ENCODE results near the gene FAM107B. TPM values are rescaled to one million over a fixed set of nuclear protein-coding genes. Genes with fewer than 3 reads are reported as not detected.
A peak's percentile ranks its signal among the peaks of the same experiment; 100 is the strongest.

Gene FAM107B
- 26.2 and 28.1 TPM in 2 replicates for total RNA-seq (2021; fragmentation: NEBNext Ultra II Directional; extraction: Animal tissue kit (Norgen Biotek cat#: 25700))
- 4.7 and 7.5 TPM in 2 replicates for polyA plus RNA-seq (2011; rRNA removed)
- polyA plus RNA-seq (2011; cell fraction: cytosol; rRNA removed), result 8.6 TPM
- 4.7 TPM for polyA plus RNA-seq (2011; cell fraction: nucleus; rRNA removed)
- polyA plus RNA-seq (2012, experiment 1 of 2), result 10.9 to 16.0 TPM (median 12.6 TPM) in 4 replicates
- 6.5 TPM for polyA plus RNA-seq (2012, experiment 2 of 2)
- polyA plus RNA-seq (2013, experiment 1 of 2), result 19.4 TPM
- polyA plus RNA-seq (2013, experiment 2 of 2), result 19.4 TPM
- polyA minus RNA-seq (2011; rRNA and poly(A)+ RNA removed), result 4.1 TPM in 2 replicates
- polyA minus RNA-seq (2011; cell fraction: cytosol; rRNA and poly(A)+ RNA removed), result 5.7 TPM
- polyA minus RNA-seq (2011; cell fraction: nucleus; rRNA and poly(A)+ RNA removed), result 10.4 TPM
- long read RNA-seq, experiment 1, partial matches to known transcripts, result 2 of 23 reads
- long read RNA-seq, experiment 1, other reads (novel, unspliced or antisense), result 15 of 23 reads
- long read RNA-seq, experiment 2, partial matches to known transcripts, result 2 of 5 reads
- long read RNA-seq, experiment 2, other reads (novel, unspliced or antisense), result 3 of 5 reads

DNA sequence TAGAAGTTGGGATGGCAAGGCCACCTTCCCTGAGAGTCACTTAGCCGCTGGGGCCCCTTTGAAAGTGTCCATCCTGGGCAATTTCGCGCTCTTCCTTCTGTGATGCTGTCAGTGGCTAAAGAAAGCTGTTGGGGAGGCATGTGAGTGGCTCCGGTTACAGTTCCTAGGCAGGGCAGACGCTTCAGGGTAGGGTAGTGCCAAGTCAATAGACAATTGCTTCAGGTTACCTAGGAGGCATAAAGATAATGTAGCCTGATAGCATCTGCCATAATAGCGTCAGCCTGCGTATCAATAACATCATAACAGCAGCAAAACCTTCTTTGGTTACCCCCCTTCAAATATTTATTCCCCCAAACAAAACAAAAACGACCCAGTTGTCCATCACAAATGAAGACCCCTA is at the start of gene FAM107B:
TSS of gene FAM107B (minus strand) at position 101 of the 400 bp plus-strand sequence. CDS start 234 bp downstream, outside the sequence.
- Histone ChIP-seq H2BK5ac (ENCODE audit: low read depth, low read length) (no peak within 1 kb of the TSS), H3K4me1 (replicated peaks in 1 of 4; ENCODE audit: control insufficient read depth in 3 of 4, insufficient read depth in 4 of 4, low read length in 3 of 4) (no peaks in the 10 kb centered on the region), H3K9ac (replicated peaks in 1 of 4; ENCODE audit: extremely low read depth in 1 of 4, low read depth in 3 of 4, low read length in 3 of 4) (no peak within 1 kb of the TSS), H3K79me1 (ENCODE audit: low read depth, low read length) (no peaks in the 10 kb centered on the region), H2BK15ac (ENCODE audit: low read length) (no peak within 1 kb of the TSS), H3K27me3 (replicated peaks in 1 of 4; ENCODE audit: control insufficient read depth in 3 of 4, extremely low read depth in 1 of 4, insufficient read depth in 3 of 4, low read length in 3 of 4) (no peaks in the 10 kb centered on the region), H3K18ac (ENCODE audit: extremely low read depth, low read length) (no peak within 1 kb of the TSS), H3K4me3 (ENCODE audit: extremely low read depth in 1 of 4, insufficient read depth in 2 of 4, low read depth in 3 of 4, low read length in 4 of 4) (no peak within 1 kb of the TSS), H3K9me3 (ENCODE audit: insufficient read depth in 2 of 2, low read depth in 1 of 2, low read length in 1 of 2) (no peaks in the 10 kb centered on the region), H2AK5ac (ENCODE audit: low read depth, low read length) (no peak within 1 kb of the TSS), H4K8ac (ENCODE audit: extremely low read depth, insufficient read depth, low read length) (peak within 1 kb of the TSS; percentile 65; the same call in 1 of the 2 replicates), H3K56ac (replicated peaks; ENCODE audit: insufficient read length, low read depth, low read length) (no peak within 1 kb of the TSS), H3K4ac (replicated peaks; ENCODE audit: insufficient read length, low read depth, low read length) (no peak within 1 kb of the TSS), H4K91ac (replicated peaks; ENCODE audit: insufficient read length, low read length) (no peak within 1 kb of the TSS), H3K27ac (ENCODE audit: low read depth, low read length) (no peak within 1 kb of the TSS), H4K20me1 (replicated peaks in 1 of 2; ENCODE audit: control insufficient read depth in 1 of 2, insufficient read depth in 2 of 2, low read length in 2 of 2) (no peaks in the 10 kb centered on the region), H2AFZ (ENCODE audit: low read length) (peak within 1 kb of the TSS; percentile 76), H3K14ac (ENCODE audit: insufficient read length) (no peak within 1 kb of the TSS), H3K79me2 (ENCODE audit: control insufficient read depth in 1 of 2, insufficient read depth in 2 of 2, low read length in 2 of 2) (no peaks in the 10 kb centered on the region), H3K23ac (ENCODE audit: insufficient read length) (no peak within 1 kb of the TSS), H2BK20ac (ENCODE audit: low read length) (no peak within 1 kb of the TSS), H4K5ac (ENCODE audit: insufficient read length, low read depth, low read length) (no peak within 1 kb of the TSS), H2BK12ac (ENCODE audit: low read depth, low read length) (no peak within 1 kb of the TSS), H3K23me2 (ENCODE audit: low read depth, low read length) (no peaks in the 10 kb centered on the region), H2BK120ac (replicated peaks; ENCODE audit: low read depth, low read length) (no peak within 1 kb of the TSS), H3K36me3 (ENCODE audit: control insufficient read depth in 2 of 4, insufficient read depth in 4 of 4, low read length in 3 of 4) (no peaks in the 10 kb centered on the region), H3K4me2 (ENCODE audit: insufficient read depth in 1 of 2, low read depth in 2 of 2, low read length in 2 of 2) (no peak within 1 kb of the TSS)
- DNase-seq (ENCODE audit: low read depth in 1 of 2, low spot score in 2 of 2) (no peak), FAIRE-seq (no peak)
- POLR2A ChIA-PET (ENCODE audit: partially characterized antibody), result no interaction called here
- 87% methylated on average over 8 of the region's 8 CpGs; no CpG with 5 or more reads in 1 of the 2 experiments for WGBS, 2 experiments (ENCODE audit: extremely low coverage in 1 of 2, insufficient coverage in 1 of 2, insufficient read length in 1 of 2, insufficient replicate concordance in 2 of 2, low coverage in 1 of 2, low lambda C conversion rate in 2 of 2, missing lambda C conversion rate in 1 of 2)
- CTCF ChIA-PET (ENCODE audit: partially characterized antibody), result interaction anchor here (1.6 kb wide), 1 partner anchor 48 kb away, joined by 4 read pairs; no protein-coding TSS in a partner anchor
- TF ChIP-seq BRCA1 (IDR thresholded peaks at IDR 0.05; ENCODE audit: low read depth, low read length), result no peak
- TF ChIP-seq POLR2A (IDR thresholded peaks at IDR 0.05; ENCODE audit: control extremely low read depth in 1 of 2, low read depth in 2 of 2, low read length in 2 of 2), result no peak
- TF ChIP-seq TAF1 (IDR thresholded peaks at IDR 0.05; ENCODE audit: low read depth, low read length), result no peak
- TF ChIP-seq PHF8 (conservative IDR thresholded peaks at IDR 0.05; ENCODE audit: low read depth, low read length), result no peak
- no peak for TF ChIP-seq RBBP5 (IDR thresholded peaks at IDR 0.05; ENCODE audit: borderline replicate concordance, low read depth, low read length)
- no peak for TF ChIP-seq SP2 (IDR thresholded peaks at IDR 0.05; ENCODE audit: low read length)
- TF ChIP-seq POU5F1 (IDR thresholded peaks at IDR 0.05; ENCODE audit: low read depth, low read length), result no peak
- TF ChIP-seq, protein P1, sequence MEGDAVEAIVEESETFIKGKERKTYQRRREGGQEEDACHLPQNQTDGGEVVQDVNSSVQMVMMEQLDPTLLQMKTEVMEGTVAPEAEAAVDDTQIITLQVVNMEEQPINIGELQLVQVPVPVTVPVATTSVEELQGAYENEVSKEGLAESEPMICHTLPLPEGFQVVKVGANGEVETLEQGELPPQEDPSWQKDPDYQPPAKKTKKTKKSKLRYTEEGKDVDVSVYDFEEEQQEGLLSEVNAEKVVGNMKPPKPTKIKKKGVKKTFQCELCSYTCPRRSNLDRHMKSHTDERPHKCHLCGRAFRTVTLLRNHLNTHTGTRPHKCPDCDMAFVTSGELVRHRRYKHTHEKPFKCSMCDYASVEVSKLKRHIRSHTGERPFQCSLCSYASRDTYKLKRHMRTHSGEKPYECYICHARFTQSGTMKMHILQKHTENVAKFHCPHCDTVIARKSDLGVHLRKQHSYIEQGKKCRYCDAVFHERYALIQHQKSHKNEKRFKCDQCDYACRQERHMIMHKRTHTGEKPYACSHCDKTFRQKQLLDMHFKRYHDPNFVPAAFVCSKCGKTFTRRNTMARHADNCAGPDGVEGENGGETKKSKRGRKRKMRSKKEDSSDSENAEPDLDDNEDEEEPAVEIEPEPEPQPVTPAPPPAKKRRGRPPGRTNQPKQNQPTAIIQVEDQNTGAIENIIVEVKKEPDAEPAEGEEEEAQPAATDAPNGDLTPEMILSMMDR (IDR thresholded peaks at IDR 0.05; ENCODE audit: control extremely low read depth in 1 of 3, insufficient read depth in 1 of 3, low read depth in 1 of 3, low read length in 3 of 3), result no peak
- no peak for TF ChIP-seq RFX5 (IDR thresholded peaks at IDR 0.05; ENCODE audit: borderline replicate concordance, low read depth, low read length)
- TF ChIP-seq JUND (IDR thresholded peaks at IDR 0.05; ENCODE audit: low read length), result no peak
- no peak for TF ChIP-seq CREB1 (IDR thresholded peaks at IDR 0.05)

All from H1 (cell line).